Upper lobe of left lung (tissue), 6 donors: ENCODE data around the gene ZNF341. TPM values are rescaled to one million over a fixed set of nuclear protein-coding genes. Genes with fewer than 3 reads are reported as not detected.
"Not testable (repeated sequence)": the region's sequence is repeated elsewhere in the genome, so short reads cannot be mapped to it uniquely, and the experiment has no call there.

Experiments used
- ATAC-seq, 2 donors: fragments of 200-7000 bp; cut with Tn5 transposase; one replicate each; pipeline ENCODE4 v1.9.1; 2022; ENCODE audit warnings: mild to moderate bottlenecking in 2 of 2, moderate library complexity in 2 of 2; ENCODE audit not compliant: low FRiP score in 2 of 2
- DNase-seq, 2 donors: peaks; one replicate each; pipeline ENCODE4 v3.0.0-alpha.2; 2019 to 2020
- H3K27ac ChIP-seq, 4 donors: fragments of 200-600 bp; sonication (generic); one replicate each; pipeline ENCODE4 v1.5.1; 2016 to 2019
- H3K27me3 ChIP-seq, 4 donors: fragments of 200-600 bp; sonication (generic); one replicate each; pipeline ENCODE4 v1.5.1; 2017 to 2019
- H3K36me3 ChIP-seq, 4 donors: fragments of 200-600 bp; sonication (generic); one replicate each; pipeline ENCODE4 v1.5.1; 2016 to 2019
- H3K4me1 ChIP-seq, 4 donors: fragments of 200-600 bp; sonication (generic); one replicate each; pipeline ENCODE4 v1.5.1; 2018 to 2019
- H3K4me3 ChIP-seq, 4 donors: fragments of 200-600 bp; sonication (generic); one replicate each; pipeline ENCODE4 v1.5.1; 2017 to 2019; ENCODE audit warnings: mild to moderate bottlenecking in 2 of 4, moderate library complexity in 1 of 4
- H3K9me3 ChIP-seq, 4 donors: fragments of 200-600 bp; sonication (generic); one replicate each; pipeline ENCODE4 v1.5.1; 2018 to 2019
- CTCF ChIP-seq, 6 experiments: fragments of 450-650 bp in 4 of 6; fragments of 200-600 bp in 2 of 6; sonication (generic) in 2 of 6; IDR thresholded peaks; one replicate each; pipeline ENCODE4 v1.5.1; 2016 to 2019; ENCODE audit warnings: antibody characterized with exemption in 6 of 6
- EP300 ChIP-seq, 4 donors: sonication (generic); formaldehyde crosslinking; IDR thresholded peaks; one replicate each; pipeline ENCODE4 v1.5.1; 2017; ENCODE audit warnings: antibody characterized with exemption in 4 of 4, control low read depth in 2 of 4
- POLR2A ChIP-seq, 4 donors: fragments of 450-650 bp; IDR thresholded peaks; one replicate each; pipeline ENCODE4 v1.5.1; 2016 to 2017; ENCODE audit warnings: antibody characterized with exemption in 4 of 4, mild to moderate bottlenecking in 2 of 4
- POLR2AphosphoS5 ChIP-seq, 2 donors: sonication (generic); formaldehyde crosslinking; IDR thresholded peaks; one replicate each; pipeline ENCODE4 v1.5.1; 2017; ENCODE audit warnings: antibody characterized with exemption in 2 of 2
- WGBS, 2 donors: methylation state at CpG; one replicate each; pipeline ENCODE4 v1.1.5; 2017 to 2018; 5-methylcytosine and 5-hydroxymethylcytosine counted together
- total RNA-seq, 6 donors: library from RNA; depleted of rRNA in 4 of 6; stranded (reverse); fragments of >200 nt in 4 of 6; gene quantifications; one replicate each; pipeline versions ENCODE4 v1.1.0 to v1.2.1, GENCODE V29; 2016 to 2021
- donor health status: DM: no; HTN: no; CAD: no; lungs with moderate emphysema.
- donor health status: DM: no; HTN: yes; CAD: no; lungs with severe emphysema.

ZNF341 gene
- total RNA-seq, 6 donors from 2014 or later: 2.0 to 17.8 (median 5.0) TPM

DNA sequence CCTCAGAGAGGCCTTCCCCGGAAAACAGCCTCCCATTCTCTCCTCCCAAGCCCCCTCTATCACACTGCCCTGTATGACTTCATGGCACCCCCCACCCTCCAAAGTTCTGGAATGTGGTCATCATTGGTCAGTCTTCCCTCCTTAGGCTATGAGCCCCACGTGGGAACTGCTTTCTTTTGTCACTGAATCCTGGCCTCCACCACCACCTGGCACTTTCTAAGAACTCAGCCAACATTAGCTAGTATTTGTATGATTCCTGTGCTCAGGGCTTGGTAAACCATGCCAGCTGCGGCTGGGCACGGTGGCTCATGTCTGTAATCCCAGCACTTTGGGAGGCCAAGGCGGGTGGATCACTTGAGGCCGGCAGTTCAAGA is 37.2 kb upstream of the ZNF341 start:
- no peaks in the 10 kb centered on the region for H3K36me3 ChIP-seq
- 72 to 74% methylated on average over 6 of the region's 6 CpGs for WGBS, 2 donors
- H3K27me3 ChIP-seq: no peaks in the 10 kb centered on the region
- H3K4me3 ChIP-seq: no peak overlapping the region
- H3K4me1 ChIP-seq: peaks cover 3 to 15% (median 12%) of the 10 kb centered on the region in 4 donors
- peak overlapping the region; percentile 23 to 76 (median 58) for H3K27ac ChIP-seq
- H3K9me3 ChIP-seq: no peaks in the 10 kb centered on the region
- TF ChIP-seq CTCF (IDR thresholded peaks at IDR 0.05) (no peak), EP300 (IDR thresholded peaks at IDR 0.05) (no peak), POLR2A (IDR thresholded peaks at IDR 0.05) (no peak), POLR2AphosphoS5 (IDR thresholded peaks at IDR 0.05) (no peak)
- no peak for DNase-seq
- ATAC-seq: peak in 1 of 2 donors; percentile 63

DNA sequence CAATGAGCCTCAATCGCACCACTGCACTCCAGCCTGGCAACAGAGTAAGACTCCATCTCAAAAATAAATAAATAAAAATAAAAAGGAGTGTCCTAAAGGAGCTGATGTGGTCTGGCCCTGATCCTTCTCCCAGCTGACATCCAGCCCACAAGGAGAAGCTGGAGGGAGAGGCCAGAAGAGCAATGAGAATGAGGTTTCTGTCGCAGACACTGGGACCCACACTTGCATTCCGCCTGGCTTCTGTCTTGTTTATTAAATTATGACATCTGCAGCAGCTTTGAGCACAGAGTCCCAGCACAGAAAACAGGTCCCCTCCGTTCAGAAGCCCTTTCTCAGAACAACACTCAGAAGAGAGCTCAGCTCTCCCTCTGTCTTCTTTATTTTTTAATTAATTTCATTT is 35.3 kb upstream of the ZNF341 start:
- 81 to 85% methylated on average over 4 of the region's 4 CpGs for WGBS, 2 donors
- H3K27ac ChIP-seq: no peak overlapping the region

GRCh38 chr20:33697129-33697528 is 34.7 kb upstream of the ZNF341 start:
- ATAC-seq (peak in 1 of 2 donors; percentile 86), DNase-seq (no peak)
- no peak for TF ChIP-seq EP300 (IDR thresholded peaks at IDR 0.05)
- TF ChIP-seq POLR2AphosphoS5 (IDR thresholded peaks at IDR 0.05): no peak
- TF ChIP-seq CTCF (IDR thresholded peaks at IDR 0.05): no peak
- TF ChIP-seq POLR2A (IDR thresholded peaks at IDR 0.05): no peak
- H3K36me3 ChIP-seq: no peaks in the 10 kb centered on the region
- peaks cover 3 to 15% (median 12%) of the 10 kb centered on the region in 4 donors for H3K4me1 ChIP-seq
- WGBS, 2 donors: 93 to 94% methylated on average over 8 of the region's 8 CpGs
- H3K27me3 ChIP-seq: no peaks in the 10 kb centered on the region
- H3K4me3 ChIP-seq: no peak overlapping the region
- H3K27ac ChIP-seq: no peak overlapping the region
- no peaks in the 10 kb centered on the region for H3K9me3 ChIP-seq

More for the DNA sequence above, 35.3 kb upstream of the ZNF341 start:
- TF ChIP-seq EP300 (IDR thresholded peaks at IDR 0.05) (no peak), CTCF (IDR thresholded peaks at IDR 0.05) (no peak), POLR2AphosphoS5 (IDR thresholded peaks at IDR 0.05) (no peak), POLR2A (IDR thresholded peaks at IDR 0.05) (no peak)
- no peak overlapping the region for H3K4me3 ChIP-seq
- H3K36me3 ChIP-seq: no peaks in the 10 kb centered on the region
- no peak for DNase-seq
- no peaks in the 10 kb centered on the region for H3K9me3 ChIP-seq
- H3K4me1 ChIP-seq: peaks cover 3 to 15% (median 12%) of the 10 kb centered on the region in 4 donors
- no peak for ATAC-seq
- no peaks in the 10 kb centered on the region for H3K27me3 ChIP-seq

DNA sequence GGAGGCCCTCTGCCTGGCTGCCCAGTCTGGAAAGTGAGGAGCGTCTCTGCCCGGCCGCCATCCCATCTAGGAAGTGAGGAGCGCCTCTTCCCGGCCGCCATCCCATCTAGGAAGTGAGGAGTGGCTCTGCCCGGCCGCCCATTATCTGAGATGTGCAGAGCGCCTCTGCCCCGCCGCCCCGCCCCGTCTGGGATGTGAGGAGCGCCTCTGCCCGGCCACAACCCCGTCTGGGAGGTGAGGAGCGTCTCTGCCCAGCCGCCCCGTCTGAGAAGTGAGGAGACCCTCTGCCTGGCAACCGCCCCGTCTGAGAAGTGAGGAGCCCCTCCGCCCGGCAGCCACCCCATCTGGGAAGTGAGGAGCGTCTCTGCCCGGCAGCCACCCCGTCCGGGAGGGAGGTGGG is 32.8 kb upstream of the ZNF341 start:
- WGBS, 2 donors: 95% methylated on average over 15 of the region's 27 CpGs; no CpG with 5 or more reads in 1 of the 2 donors
- not testable (repeated sequence) for H3K4me3 ChIP-seq
- DNase-seq: peak in 1 of 2 donors; percentile 69

DNA sequence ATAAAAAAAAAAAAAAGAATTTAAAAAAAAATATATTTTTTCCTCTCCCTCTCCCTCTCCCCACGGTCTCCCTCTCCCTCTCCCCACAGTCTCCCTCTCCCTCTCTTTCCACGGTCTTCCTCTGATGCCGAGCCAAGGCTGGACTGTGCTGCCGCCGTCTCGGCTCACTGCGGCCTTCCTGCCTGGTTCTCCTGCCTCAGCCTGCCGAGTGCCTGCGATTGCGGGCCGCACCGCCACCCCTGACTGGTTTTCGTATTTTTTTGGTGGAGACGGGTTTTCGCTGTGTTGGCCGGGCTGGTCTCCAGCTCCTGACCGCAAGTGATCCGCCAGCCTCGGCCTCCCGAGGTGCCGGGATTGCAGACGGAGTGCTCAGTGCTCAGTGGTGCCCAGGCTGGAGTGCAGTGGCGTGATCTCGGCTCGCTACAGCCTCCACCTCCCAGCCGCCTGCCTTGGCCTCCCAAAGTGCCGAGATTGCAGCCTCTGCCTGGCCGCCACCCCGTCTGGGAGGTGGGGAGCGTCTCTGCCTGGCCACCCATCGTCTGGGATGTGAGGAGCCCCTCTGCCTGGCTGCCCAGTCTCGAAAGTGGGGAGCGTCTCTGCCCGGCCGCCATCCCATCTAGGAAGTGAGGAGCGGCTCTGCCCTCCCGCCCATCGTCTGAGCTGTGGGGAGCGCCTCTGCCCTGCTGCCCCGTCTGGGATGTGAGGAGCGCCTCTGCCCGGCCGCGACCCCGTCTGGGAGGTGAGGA is 30.9 kb upstream of the ZNF341 start:
- 88% methylated on average over 17 to 20 of the region's 45 CpGs for WGBS, 2 donors
- H3K36me3 ChIP-seq, H3K27ac ChIP-seq, H3K4me3 ChIP-seq, H3K27me3 ChIP-seq, ATAC-seq, H3K9me3 ChIP-seq: not testable (repeated sequence)
- peak in 1 of 2 donors; percentile 70 for DNase-seq
- peaks cover 0 to 12% (median 4%) of the 10 kb centered on the region in 4 donors for H3K4me1 ChIP-seq

More for the DNA sequence above, 32.8 kb upstream of the ZNF341 start:
- H3K27me3 ChIP-seq, H3K9me3 ChIP-seq, H3K27ac ChIP-seq, ATAC-seq, H3K36me3 ChIP-seq: not testable (repeated sequence)
- H3K4me1 ChIP-seq: peaks cover 5 to 21% (median 10%) of the 10 kb centered on the region in 4 donors
